GM23338 (cell line): ENCODE data around the gene AK2.

Source experiments
- CREB1 ChIP-seq: fragments of 250-450 bp; sonication (Bioruptor Pico); IDR thresholded peaks from 2 replicates; pipeline ENCODE4 v1.5.0; 2020; ENCODE audit warnings: low read depth, mild to moderate bottlenecking, moderate library complexity
- CTCF ChIP-seq, 2 experiments: fragments of 200-600 bp in 1 of 2; sonication (generic) in 1 of 2; conservative IDR thresholded peaks; 2 replicates each; pipeline versions ENCODE4 v1.5.1 to v1.6.1; 2016 to 2017; ENCODE audit warnings: antibody characterized with exemption in 2 of 2, low read depth in 2 of 2, mild to moderate bottlenecking in 2 of 2, moderate library complexity in 1 of 2
- EZH2 ChIP-seq: fragments of 200-600 bp; sonication (generic); IDR thresholded peaks from one replicate; pipeline ENCODE4 v1.8.0; 2017; ENCODE audit warnings: antibody characterized with exemption, mild to moderate bottlenecking, low read depth; ENCODE audit not compliant: unreplicated experiment
- EZH2phosphoT487 ChIP-seq: fragments of 200-600 bp; sonication (generic); IDR thresholded peaks from one replicate; pipeline ENCODE4 v1.8.1; 2018; ENCODE audit warnings: antibody characterized with exemption; ENCODE audit not compliant: unreplicated experiment
- JUNB ChIP-seq: IDR thresholded peaks from one replicate; pipeline ENCODE4 v1.6.1; 2016; ENCODE audit warnings: antibody characterized with exemption; ENCODE audit not compliant: unreplicated experiment
- NANOG ChIP-seq: IDR thresholded peaks from 2 replicates; pipeline ENCODE4 v1.6.1; 2016; ENCODE audit warnings: antibody characterized with exemption, borderline replicate concordance
- POLR2AphosphoS5 ChIP-seq: IDR thresholded peaks from 2 replicates; pipeline ENCODE4 v1.6.1; 2016; ENCODE audit warnings: antibody characterized with exemption, low read depth
- STAT1 ChIP-seq: IDR thresholded peaks from one replicate; pipeline ENCODE4 v1.6.1; 2016; ENCODE audit warnings: antibody characterized with exemption; ENCODE audit not compliant: unreplicated experiment
- ZNF114 ChIP-seq: fragments of 250-450 bp; sonication (Bioruptor Pico); IDR thresholded peaks from 2 replicates; pipeline ENCODE4 v1.5.0; 2020; ENCODE audit warnings: mild to moderate bottlenecking, moderate library complexity
- ZNF331 ChIP-seq: fragments of 250-450 bp; sonication (Bioruptor Pico); IDR thresholded peaks from 2 replicates; pipeline ENCODE4 v1.5.0; 2020; ENCODE audit warnings: low read depth, mild to moderate bottlenecking, moderate library complexity
- ZNF462 ChIP-seq: fragments of 250-450 bp; sonication (Bioruptor Pico); IDR thresholded peaks from 2 replicates; pipeline ENCODE4 v1.5.0; 2020; ENCODE audit warnings: mild to moderate bottlenecking, moderate library complexity
- TF ChIP-seq, protein P1 (sequence below): IDR thresholded peaks from one replicate; pipeline ENCODE4 v1.6.1; 2018; ENCODE audit warnings: antibody characterized with exemption; ENCODE audit not compliant: unreplicated experiment

DNA sequence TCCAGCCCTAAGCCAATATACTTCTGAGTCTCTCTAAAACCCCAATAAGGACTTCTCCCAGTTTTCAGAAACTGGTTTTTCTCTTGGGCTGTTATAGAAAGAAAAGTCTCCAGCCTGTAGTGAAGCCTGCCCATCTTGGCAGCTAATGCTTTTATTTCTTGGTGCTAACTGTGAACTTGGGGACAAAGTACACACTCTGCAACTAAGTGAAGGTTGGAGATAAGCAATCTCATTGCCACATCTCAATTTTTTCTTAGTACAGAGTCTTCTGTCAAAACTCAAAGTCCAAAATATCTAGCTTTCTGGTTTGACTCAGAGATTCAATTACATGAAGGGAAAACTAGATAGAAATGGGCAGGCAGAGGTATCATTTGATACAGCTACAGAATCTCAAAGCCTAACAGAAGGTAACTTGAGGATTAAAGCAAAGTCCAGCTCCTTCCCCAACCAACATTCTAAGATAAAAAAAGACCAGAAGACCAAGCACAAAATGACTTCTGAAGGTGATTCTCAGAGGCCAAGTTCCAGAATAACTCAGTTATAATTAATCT is 14.0 kb downstream of the AK2 start:
- TF ChIP-seq CTCF (conservative IDR thresholded peaks at IDR 0.05; ENCODE audit: low read depth in 2 of 2) = no peak
- no peak for TF ChIP-seq EZH2
- no peak for TF ChIP-seq JUNB
- TF ChIP-seq NANOG = no peak
- TF ChIP-seq, protein P1, sequence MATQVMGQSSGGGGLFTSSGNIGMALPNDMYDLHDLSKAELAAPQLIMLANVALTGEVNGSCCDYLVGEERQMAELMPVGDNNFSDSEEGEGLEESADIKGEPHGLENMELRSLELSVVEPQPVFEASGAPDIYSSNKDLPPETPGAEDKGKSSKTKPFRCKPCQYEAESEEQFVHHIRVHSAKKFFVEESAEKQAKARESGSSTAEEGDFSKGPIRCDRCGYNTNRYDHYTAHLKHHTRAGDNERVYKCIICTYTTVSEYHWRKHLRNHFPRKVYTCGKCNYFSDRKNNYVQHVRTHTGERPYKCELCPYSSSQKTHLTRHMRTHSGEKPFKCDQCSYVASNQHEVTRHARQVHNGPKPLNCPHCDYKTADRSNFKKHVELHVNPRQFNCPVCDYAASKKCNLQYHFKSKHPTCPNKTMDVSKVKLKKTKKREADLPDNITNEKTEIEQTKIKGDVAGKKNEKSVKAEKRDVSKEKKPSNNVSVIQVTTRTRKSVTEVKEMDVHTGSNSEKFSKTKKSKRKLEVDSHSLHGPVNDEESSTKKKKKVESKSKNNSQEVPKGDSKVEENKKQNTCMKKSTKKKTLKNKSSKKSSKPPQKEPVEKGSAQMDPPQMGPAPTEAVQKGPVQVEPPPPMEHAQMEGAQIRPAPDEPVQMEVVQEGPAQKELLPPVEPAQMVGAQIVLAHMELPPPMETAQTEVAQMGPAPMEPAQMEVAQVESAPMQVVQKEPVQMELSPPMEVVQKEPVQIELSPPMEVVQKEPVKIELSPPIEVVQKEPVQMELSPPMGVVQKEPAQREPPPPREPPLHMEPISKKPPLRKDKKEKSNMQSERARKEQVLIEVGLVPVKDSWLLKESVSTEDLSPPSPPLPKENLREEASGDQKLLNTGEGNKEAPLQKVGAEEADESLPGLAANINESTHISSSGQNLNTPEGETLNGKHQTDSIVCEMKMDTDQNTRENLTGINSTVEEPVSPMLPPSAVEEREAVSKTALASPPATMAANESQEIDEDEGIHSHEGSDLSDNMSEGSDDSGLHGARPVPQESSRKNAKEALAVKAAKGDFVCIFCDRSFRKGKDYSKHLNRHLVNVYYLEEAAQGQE = no peak
- no peak for TF ChIP-seq EZH2phosphoT487
- TF ChIP-seq POLR2AphosphoS5 = no peak
- no peak for TF ChIP-seq STAT1
- TF ChIP-seq ZNF331 = no peak
- TF ChIP-seq CREB1 (CRISPR knock-in tag) = no peak
- TF ChIP-seq ZNF114 (CRISPR knock-in tag) = no peak
- TF ChIP-seq ZNF462 = no peak
